ENCODE measurements around the gene CDC37. TPM values are rescaled to one million over a fixed set of nuclear protein-coding genes. Genes with fewer than 3 reads are reported as not detected.
"Not testable (repeated sequence)": the region's sequence is repeated elsewhere in the genome, so short reads cannot be mapped to it uniquely, and the experiment has no call there.

CDC37 gene
- total RNA-seq, 2 experiments from 2014 or later = 242 to 252 TPM

GRCh38 chr19:10412257-10412977 lies 9.1 kb upstream of the CDC37 start:
- Mint-ChIP-seq H3K27me3 (peaks cover 9% of the 10 kb centered on the region), H3K27ac (peak overlapping the region; percentile 70), H3K9me3 (no peaks in the 10 kb centered on the region), H3K36me3 (peaks cover 3% of the 10 kb centered on the region), H3K4me1 (peaks cover 52% of the 10 kb centered on the region), H3K4me3 (no peak overlapping the region)
- DNase-seq = no peak

- not testable (repeated sequence) for H3K36me3 Mint-ChIP-seq, H3K27me3 Mint-ChIP-seq, DNase-seq, H3K9me3 Mint-ChIP-seq, H3K4me3 Mint-ChIP-seq
- H3K4me1 Mint-ChIP-seq = peaks cover 54% of the 10 kb centered on the region
- peak overlapping the region; percentile 69 for H3K27ac Mint-ChIP-seq
Observed at GRCh38 chr19:10411224-10411623, 7.9 kb upstream of the CDC37 start.

GRCh38 chr19:10408511-10409283 lies 5.4 kb upstream of the CDC37 start:
- peak; percentile 73 for DNase-seq
- Mint-ChIP-seq H3K27me3 (no peaks in the 10 kb centered on the region), H3K4me3 (peak overlapping the region; percentile 32), H3K36me3 (peaks cover 3% of the 10 kb centered on the region), H3K4me1 (peaks cover 64% of the 10 kb centered on the region), H3K9me3 (no peaks in the 10 kb centered on the region), H3K27ac (peak overlapping the region; percentile 87)

DNA sequence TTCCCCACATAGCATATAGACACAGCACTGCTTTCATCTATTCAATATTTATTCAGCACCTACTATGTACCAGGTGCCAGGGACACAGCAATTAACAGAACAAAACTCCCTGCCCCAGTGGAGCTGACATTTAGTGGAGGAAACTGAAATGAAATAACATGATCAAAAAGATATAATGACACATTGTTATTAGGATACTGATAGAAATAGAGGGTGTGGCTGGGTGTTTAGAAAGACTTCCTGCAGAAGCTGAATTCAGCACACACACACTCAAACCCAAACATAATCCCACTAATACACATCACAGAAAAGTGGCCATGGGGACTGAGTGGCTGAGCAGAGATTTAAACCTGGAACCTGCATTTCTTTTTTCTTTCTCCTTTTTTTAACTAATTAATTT lies 3.8 kb upstream of the CDC37 start:
- Mint-ChIP-seq H3K27me3 (no peaks in the 10 kb centered on the region), H3K9me3 (no peaks in the 10 kb centered on the region), H3K4me1 (peaks cover 58% of the 10 kb centered on the region), H3K27ac (no peak overlapping the region), H3K4me3 (no peak overlapping the region), H3K36me3 (peaks cover 8% of the 10 kb centered on the region)
- no peak for DNase-seq

DNA sequence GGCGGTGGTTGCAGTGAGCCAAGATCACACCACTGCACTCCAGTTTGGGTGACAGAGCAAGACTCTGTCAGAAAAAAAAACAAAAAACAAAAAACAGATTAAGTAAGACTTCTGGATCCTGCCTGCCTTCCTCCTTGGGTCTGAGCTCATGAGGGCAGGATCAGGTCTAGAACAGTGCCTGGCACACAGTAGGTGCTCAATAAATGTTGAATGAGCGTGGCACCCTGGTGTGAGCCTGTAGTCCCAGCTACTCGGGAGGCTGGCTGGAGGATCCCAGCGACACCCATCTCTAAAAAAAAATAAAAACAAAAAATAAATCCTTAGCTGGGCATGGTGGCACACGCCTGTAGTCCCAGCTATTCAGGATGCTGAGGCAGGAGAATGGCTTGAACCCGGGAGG lies 2.8 kb upstream of the CDC37 start:
- Mint-ChIP-seq H3K9me3 (no peaks in the 10 kb centered on the region), H3K4me1 (peaks cover 59% of the 10 kb centered on the region), H3K27ac (no peak overlapping the region), H3K27me3 (no peaks in the 10 kb centered on the region), H3K4me3 (no peak overlapping the region), H3K36me3 (peaks cover 16% of the 10 kb centered on the region)
- no peak for DNase-seq

- no peaks in the 10 kb centered on the region for H3K27me3 Mint-ChIP-seq
Observed at GRCh38 chr19:10404888-10405820, 1.8 kb upstream of the CDC37 start.

DNA sequence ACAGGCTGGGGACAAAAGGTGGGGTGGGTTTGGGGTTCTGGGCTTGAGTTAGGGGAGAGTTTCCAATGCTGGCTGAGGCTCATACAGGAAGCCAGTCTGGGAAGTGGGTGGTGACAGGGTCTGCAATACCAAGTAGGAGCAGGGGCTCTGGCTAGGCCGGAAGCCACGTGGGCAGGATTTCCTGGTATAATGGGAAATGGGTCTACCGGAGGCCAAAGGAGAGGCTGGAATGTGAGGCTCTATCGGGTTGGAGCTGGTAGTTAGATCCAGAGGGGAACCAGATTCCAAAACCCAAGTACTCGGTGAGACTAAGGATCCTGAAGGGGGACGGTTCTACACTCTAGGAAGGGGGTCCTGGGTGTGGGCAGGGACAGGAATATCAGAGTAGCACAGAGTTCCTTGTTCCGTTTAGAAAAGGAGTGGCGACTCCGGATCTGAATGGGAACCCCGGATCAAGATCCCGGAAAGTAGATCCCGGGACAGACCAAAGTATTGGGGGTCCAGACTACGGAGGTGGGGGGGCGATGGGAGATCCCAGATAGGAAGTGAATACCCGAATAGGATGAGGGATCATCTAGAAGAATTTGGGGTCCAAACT lies 802 bp downstream of the CDC37 start:
- H3K4me3 Mint-ChIP-seq = peak overlapping the region; percentile 93
- no peaks in the 10 kb centered on the region for H3K27me3 Mint-ChIP-seq
- peaks cover 19% of the 10 kb centered on the region for H3K36me3 Mint-ChIP-seq
- peak overlapping the region; percentile 94 for H3K27ac Mint-ChIP-seq
- H3K4me1 Mint-ChIP-seq = peaks cover 54% of the 10 kb centered on the region
- no peaks in the 10 kb centered on the region for H3K9me3 Mint-ChIP-seq
- no peak for DNase-seq

More at GRCh38 chr19:10404888-10405820, 1.8 kb upstream of the CDC37 start:
- Mint-ChIP-seq H3K9me3 (no peaks in the 10 kb centered on the region), H3K36me3 (peaks cover 19% of the 10 kb centered on the region), H3K4me1 (peaks cover 63% of the 10 kb centered on the region), H3K4me3 (peak overlapping the region; percentile 93), H3K27ac (peak overlapping the region; percentile 94)
- DNase-seq = peak; percentile 71

- Mint-ChIP-seq H3K4me1 (peaks cover 36% of the 10 kb centered on the region), H3K36me3 (peaks cover 22% of the 10 kb centered on the region), H3K27ac (no peak overlapping the region), H3K27me3 (no peaks in the 10 kb centered on the region), H3K9me3 (no peaks in the 10 kb centered on the region), H3K4me3 (no peak overlapping the region)
- no peak for DNase-seq
Observed at GRCh38 chr19:10399878-10400277, 3.5 kb downstream of the CDC37 start.

DNA sequence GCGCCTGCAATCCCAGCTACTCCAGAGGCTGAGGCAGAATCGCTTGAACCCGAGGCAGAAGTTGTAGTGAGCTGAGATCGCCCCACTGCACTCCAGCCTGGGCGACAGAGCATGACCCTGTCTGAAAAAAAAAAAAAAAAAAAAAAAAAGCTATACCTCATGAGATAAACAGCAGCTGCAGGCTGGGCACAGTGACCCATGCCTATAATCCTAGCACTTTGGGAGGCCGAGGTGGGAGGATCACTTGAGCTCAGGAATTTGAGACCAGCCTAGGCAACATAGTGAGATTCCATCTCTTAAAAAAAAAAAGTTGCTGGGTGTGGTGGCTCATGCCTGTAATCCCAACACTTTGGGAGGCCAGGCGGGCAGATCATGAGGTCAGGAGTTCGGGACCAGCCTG lies 4.0 kb downstream of the CDC37 start:
- Mint-ChIP-seq H3K36me3 (peaks cover 22% of the 10 kb centered on the region), H3K4me1 (peaks cover 32% of the 10 kb centered on the region), H3K27ac (peak overlapping the region; percentile 34)
- H3K4me3 Mint-ChIP-seq, H3K27me3 Mint-ChIP-seq, H3K9me3 Mint-ChIP-seq, DNase-seq: not testable (repeated sequence)

- Mint-ChIP-seq H3K27ac (no peak overlapping the region), H3K27me3 (no peaks in the 10 kb centered on the region), H3K9me3 (no peaks in the 10 kb centered on the region), H3K4me3 (no peak overlapping the region), H3K4me1 (peaks cover 28% of the 10 kb centered on the region), H3K36me3 (peaks cover 22% of the 10 kb centered on the region)
- no peak for DNase-seq
Observed at GRCh38 chr19:10398819-10399218, 4.5 kb downstream of the CDC37 start.

- Mint-ChIP-seq H3K27me3 (no peaks in the 10 kb centered on the region), H3K27ac (no peak overlapping the region), H3K9me3 (no peaks in the 10 kb centered on the region), H3K4me1 (peaks cover 14% of the 10 kb centered on the region), H3K4me3 (no peak overlapping the region), H3K36me3 (peaks cover 15% of the 10 kb centered on the region)
- DNase-seq = no peak
Observed at GRCh38 chr19:10395917-10396316, 7.4 kb downstream of the CDC37 start.

GRCh38 chr19:10395436-10395835 lies 7.9 kb downstream of the CDC37 start:
- Mint-ChIP-seq H3K9me3 (no peaks in the 10 kb centered on the region), H3K27me3 (no peaks in the 10 kb centered on the region), H3K4me3 (no peak overlapping the region), H3K4me1 (peaks cover 11% of the 10 kb centered on the region), H3K27ac (no peak overlapping the region), H3K36me3 (peaks cover 18% of the 10 kb centered on the region)
- DNase-seq = no peak

DNA sequence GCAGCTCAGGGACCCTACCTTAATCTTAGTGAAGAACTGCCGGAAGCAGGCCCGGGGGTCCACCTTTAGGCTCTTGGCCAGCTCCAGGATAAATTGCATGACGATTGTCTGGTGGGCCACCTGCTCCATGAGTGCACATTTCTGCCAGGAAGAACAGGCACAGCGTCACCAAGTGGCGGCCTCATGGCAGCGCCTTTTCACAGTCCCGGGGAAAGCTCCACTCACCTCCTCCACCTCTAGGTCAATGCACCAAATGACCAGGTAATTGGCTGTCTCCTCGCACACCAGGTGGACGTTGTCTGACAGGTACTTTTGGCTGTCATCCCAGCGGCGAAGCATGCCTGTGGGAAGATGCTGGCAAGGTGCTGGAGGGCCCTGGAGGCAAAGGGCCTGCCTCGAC lies 8.3 kb downstream of the CDC37 start:
- Mint-ChIP-seq H3K27me3 (no peaks in the 10 kb centered on the region), H3K9me3 (no peaks in the 10 kb centered on the region), H3K4me3 (no peak overlapping the region), H3K4me1 (peaks cover 9% of the 10 kb centered on the region), H3K27ac (no peak overlapping the region), H3K36me3 (peaks cover 19% of the 10 kb centered on the region)
- DNase-seq = no peak

GRCh38 chr19:10393137-10393536 lies 10.2 kb downstream of the CDC37 start:
- Mint-ChIP-seq H3K36me3 (peaks cover 21% of the 10 kb centered on the region), H3K27ac (peak overlapping the region; percentile 52), H3K9me3 (no peaks in the 10 kb centered on the region), H3K27me3 (no peaks in the 10 kb centered on the region), H3K4me1 (peaks cover 10% of the 10 kb centered on the region), H3K4me3 (no peak overlapping the region)
- DNase-seq = no peak

All from activated naive CD8-positive, alpha-beta T cell treated with anti-CD3 and anti-CD28 coated beads for 36 hours (primary cell).